HG03565 (cell line): ENCODE results near the gene ACAP1.
"Not testable (repeated sequence)": the region's sequence is repeated elsewhere in the genome, so short reads cannot be mapped to it uniquely, and the experiment has no call there.

Experiments
- ATAC-seq: cut with Tn5 transposase; IDR thresholded peaks from one replicate; pipeline ENCODE4 v1.9.1; 2021; ENCODE audit warnings: mild to moderate bottlenecking, moderate library complexity; ENCODE audit not compliant: unreplicated experiment

The ACAP1 gene

DNA sequence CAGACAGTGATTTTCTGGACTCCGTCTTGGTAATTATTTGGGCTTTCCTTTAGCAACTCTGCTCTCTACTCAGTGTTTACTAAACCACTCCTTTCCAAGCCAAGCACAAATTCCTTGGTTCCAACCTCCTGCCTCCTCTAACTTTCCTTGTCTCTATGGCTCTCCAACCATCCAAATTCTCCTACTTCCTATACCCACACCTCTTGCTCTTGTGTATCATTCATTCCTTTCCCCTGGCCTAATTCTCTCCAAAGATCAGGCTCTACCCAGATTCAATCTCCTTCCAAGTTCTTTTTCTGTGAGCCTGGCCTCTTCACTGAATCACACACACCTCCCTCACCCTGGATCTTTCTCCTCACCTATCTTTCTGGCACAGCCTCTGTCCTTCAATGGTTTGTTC, 8.3 kb upstream of the ACAP1 start:
- ATAC-seq, result no peak

DNA sequence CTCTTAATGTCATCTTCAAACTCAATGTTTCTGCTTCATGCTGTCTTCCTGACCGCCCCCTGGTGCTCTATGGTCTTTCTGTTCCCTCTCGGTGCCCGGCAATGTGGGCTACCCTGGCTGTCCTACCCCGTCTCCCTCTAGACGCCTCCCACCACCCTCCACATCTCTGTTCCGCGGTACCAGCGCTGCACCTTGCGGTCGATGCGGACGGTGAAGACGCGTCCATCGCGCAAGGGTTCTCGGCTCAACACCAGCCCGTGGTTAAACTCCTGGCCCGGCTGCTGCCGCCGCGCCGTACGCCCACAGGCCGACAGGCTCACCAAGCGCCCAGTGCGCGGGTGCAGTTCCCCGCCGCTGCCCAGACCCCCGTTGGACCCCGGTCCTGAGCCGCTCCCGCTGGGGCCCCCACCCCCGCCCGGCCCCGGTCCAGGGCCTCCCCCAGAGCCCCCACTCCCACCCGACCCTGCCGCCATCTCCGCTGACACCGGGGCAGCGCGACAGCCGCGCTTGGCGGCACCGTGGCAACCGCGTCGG, 7.4 kb upstream of the ACAP1 start, which contains the start of gene NEURL4:
Gene NEURL4, minus strand, starts transcription at position 496 of the 534 bp plus-strand sequence. Its CDS starts 23 bp downstream, at position 473.
- peak; percentile 1 for ATAC-seq

DNA sequence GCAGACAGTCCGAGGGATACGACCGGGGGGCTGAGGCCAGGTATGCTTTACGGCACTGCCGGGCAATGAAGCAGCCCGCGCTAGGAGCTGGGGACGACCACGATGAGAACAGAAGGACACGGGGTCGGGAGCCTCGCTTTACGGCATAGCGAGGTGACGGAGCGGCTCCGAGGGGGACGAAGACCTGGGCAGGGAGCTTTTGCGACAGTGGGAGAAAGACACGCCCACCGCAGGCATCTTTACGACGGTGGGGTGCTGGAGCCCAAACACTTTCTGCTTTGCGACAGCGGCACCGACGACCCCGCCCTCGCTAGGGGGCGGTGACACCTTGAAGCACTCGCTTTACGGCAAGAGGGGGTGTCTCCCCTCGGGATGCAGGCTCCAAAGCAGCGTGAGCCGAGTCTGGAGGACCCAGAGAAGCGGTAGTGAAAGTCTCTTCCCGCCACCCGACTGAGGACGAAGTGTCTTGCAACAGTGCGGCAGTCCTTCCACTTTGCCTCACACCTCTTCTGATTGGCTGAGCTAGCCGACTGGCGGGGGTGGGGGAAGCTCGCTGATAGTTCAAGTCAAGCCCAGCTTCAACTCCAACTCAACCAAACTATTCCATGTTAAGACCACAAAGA, 6.8 kb upstream of the ACAP1 start:
- ATAC-seq, result peak; percentile 67

DNA sequence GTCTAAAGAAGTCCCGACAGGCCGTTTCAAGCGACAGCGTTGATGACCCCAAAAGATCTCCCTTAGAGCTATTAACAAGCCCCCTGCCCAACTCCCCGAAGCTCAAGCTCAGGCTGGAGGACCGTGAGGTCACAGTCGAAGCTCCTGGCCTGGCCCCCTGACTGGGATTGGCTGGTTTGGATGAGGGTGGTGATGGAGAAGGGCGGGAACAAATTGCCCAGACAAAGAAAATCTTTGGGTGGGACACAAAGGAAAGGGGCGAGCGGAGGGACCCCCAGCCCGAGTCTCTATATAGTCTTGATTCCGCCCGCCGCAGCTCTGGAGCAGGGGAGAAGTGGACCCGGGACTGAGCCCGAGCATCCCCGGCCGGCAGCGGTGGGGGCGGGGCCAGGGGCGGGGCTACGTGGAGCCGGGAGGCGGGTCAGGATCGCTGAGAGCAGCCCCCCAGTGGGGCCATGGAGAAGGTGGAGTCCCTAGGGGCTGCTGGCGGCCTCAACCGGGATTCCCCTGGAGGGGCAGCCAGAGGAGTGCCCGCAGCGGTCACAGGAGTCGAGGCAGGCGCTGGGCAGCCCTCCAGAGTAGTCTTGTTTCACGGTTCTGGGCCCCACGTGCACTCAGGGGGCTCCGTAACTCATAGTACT, 6.2 kb upstream of the ACAP1 start:
- ATAC-seq, result peak; percentile 3

DNA sequence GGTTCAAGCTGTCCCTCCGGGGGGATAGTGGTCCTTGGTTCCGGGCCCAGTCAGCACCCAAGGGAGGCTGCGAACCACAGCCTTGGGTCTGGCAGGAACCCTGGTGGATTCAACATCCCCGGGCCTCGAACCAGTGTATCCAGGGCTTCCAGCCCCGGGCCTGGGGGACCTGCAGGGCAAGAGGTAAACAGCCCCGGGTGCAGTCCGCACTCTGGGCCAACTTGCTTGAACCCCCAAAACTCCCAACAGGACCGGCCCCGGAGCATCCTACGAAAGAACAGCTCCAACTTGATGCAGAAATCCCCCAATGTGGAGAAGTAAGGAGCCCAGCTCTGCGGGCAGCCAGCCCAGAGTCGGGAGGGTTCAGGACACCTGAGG, 5.7 kb upstream of the ACAP1 start:
- no peak for ATAC-seq

DNA sequence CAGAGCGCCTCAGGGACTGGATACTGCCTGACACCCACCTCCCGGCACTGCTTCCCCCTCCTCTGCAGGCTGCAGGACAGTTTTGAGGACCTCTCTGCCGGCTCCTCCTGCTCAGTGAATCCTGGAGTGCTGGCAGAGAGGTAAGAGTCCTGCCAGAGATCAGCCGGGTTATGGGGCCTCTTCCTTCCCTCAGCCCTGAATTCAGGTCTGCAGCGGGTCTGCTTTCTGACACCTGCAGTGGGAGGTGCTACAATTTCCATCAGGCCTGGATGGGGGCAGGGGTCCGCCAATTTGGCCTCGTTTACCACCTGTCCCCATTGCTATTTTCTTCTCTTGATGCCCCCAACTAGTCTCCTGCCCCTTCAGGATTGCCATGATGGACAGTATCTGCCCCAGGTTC, 4.2 kb upstream of the ACAP1 start:
- ATAC-seq, result no peak

DNA sequence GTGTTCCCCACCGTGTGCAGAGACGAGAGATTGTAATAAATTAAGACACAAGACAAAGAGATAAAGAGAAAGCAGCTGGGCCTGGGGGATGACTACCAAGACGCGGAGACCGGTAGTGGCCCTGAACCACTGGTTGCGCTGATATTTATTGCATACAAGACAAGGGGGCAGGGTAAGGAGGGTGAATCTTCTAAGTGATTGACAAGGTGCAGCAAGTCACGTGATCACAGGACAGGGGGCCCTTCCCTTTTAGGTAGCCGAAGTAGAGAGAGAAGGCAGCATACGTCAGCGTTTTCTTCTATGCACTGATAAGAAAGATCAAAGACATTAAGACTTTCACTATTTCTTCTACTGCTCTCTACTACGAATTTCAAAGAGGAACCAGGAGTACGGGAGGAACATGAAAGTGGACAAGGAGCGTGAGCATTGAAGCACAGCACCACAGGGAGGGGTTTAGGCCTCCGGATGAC, 3.7 kb upstream of the ACAP1 start:
- ATAC-seq, result not testable (repeated sequence)

DNA sequence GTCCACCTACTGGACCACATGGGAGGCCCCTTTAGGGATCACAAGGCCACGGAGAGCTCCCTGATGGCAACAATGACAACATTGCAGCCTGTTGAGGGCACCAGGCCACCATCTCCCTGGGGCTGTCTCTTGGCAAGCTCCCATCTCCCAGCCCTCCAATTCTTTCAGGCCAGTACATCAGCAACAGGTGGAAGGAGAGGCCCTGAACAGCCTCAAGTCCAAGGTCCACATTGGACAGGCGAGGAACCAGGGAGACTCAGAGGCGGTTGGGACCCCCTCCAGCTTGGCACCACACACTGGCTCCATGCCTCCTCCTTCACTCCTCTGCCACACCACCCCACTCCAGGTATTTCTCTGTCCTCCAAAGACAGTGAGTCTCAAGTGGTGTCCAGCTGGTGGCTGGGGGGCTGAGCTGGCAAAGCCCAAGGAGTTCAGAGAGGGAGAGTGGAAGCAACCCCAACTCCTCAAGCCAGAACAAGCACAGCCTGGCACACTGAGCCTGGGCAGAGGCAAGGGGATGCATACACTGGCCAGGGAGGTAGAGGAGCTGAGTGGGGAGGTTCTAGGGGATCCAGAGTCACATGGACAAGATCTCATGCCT, 1.3 kb upstream of the ACAP1 start:
- no peak for ATAC-seq

DNA sequence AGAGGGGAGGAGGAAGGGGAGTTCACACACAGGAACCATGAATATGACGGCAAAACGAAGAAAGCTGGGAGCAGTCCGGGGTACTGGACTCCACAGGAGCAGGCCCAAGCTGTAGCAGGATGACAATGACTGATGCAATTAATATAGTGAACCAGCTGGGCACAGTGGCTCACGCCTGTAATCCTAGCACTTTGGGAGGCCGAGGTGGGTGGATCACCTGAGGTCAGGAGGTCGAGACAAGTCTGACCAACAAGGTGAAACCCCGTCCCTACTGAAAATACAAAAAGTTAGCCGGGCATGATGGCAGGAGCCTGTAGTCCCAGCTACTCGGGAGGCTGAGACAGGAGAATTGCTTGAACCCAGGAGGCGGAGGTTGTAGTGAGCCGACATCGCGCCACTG, 564 bp upstream of the ACAP1 start:
- ATAC-seq, result not testable (repeated sequence)

DNA sequence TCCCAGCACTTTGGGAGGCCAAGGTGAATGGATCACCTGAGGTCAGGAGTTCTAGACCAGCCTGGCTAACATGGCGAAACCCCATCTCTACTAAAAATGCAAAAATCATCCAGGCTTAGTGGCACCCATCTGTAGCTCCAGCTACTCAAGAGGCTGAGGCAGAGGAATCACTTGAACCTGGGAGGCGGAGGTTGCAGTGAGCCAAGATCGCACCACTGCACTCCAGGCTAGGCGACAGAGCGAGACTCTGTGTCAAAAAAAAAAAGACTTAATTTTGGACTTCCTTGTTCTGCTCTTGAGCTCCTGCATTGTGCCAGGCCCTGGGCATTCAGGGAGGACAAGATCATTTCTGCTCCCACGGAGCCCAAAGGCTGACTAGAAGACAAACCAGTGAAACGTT, 1.3 kb downstream of the ACAP1 start:
- ATAC-seq, result not testable (repeated sequence)

DNA sequence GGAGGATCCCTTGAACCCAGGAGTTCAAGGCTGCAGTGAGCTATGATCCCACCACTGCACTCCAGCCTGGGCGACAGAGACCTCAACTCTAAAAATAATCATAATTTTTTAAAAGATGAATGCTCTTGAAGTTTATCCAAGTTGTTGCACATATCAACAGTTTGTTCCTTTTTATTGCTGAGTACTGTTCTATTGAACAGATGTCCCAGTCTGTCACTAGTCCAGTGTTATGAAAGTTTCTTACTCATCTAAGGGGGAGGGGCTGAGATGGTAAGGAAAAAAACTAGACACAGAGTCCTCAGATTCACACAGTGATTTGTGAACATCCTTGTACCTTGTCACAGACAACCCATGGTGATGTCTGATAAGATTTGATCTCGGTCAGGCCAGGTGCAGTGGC, 3.9 kb downstream of the ACAP1 start:
- no peak for ATAC-seq

DNA sequence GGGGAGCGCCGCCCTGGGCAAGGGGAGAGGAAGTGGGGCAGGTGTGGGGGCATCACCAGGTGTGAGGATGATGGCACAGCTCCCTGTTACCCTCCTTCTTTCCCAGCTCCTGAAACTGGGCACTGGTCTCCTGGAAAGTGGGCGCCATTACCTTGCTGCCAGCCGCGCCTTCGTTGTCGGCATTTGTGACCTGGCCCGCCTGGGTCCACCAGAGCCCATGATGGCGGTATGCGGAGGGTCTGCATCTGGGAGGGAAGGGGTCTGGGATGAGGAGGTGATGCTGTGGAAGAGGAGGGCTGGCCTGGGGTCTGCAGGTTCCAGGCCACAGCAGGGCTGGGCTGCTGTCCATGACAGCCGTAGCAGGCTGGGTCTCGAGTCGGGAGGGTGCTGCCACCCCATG, 5.5 kb downstream of the ACAP1 start:
- ATAC-seq, result no peak

DNA sequence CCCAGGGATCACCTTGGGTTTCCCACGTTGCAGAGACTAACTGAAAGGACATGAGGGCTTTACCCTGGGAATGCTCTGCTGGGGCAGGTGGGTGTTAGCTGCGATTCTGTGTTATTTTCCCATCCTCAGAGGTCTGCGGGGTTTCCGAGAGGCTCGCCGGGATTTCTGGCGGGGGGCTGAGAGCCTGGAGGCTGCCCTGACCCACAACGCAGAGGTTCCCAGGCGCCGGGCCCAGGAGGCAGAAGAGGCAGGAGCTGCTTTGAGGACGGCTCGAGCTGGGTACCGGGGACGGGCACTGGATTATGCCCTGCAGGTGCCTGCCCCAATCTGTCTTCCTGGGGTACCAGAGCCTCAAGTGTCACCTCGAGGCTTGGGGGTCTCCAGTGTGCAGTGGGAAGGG, 6.9 kb downstream of the ACAP1 start:
- ATAC-seq, result no peak

DNA sequence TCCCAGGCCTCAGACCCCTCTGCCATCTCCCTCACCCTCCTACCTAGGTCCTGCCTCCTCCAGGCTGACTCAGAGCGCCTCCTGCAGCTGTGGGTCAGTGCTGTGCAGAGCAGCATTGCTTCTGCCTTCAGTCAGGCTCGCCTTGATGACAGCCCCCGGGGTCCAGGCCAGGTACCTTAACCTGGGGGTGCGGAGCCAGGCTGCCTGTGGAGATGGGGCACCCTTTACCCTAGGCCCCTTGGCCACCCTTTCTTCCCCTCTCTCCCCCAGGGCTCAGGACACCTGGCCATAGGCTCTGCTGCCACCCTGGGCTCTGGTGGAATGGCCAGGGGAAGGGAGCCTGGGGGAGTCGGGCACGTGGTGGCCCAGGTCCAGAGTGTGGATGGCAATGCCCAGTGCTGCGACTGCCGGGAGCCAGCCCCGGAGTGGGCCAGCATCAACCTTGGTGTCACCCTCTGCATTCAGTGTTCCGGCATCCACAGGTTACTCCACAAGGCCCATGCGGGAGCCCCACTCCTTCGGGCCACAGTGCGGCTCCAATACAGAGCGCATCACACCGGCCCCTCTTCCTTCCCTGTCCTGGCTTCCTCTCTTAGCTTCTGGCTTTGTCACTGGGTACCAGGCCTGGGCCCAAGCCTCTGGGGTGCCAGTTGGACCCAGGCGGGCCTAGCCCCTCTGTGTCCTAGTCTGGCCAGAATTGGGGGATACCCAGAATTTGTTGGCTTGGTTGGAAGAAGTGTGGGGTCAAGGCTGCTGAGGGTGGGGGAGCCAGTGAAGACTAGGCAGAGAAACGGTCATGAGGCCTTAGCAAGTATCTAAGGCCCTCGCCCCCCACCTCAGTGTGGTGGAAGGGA, 10.7 kb downstream of the ACAP1 start:
- no peak for ATAC-seq

DNA sequence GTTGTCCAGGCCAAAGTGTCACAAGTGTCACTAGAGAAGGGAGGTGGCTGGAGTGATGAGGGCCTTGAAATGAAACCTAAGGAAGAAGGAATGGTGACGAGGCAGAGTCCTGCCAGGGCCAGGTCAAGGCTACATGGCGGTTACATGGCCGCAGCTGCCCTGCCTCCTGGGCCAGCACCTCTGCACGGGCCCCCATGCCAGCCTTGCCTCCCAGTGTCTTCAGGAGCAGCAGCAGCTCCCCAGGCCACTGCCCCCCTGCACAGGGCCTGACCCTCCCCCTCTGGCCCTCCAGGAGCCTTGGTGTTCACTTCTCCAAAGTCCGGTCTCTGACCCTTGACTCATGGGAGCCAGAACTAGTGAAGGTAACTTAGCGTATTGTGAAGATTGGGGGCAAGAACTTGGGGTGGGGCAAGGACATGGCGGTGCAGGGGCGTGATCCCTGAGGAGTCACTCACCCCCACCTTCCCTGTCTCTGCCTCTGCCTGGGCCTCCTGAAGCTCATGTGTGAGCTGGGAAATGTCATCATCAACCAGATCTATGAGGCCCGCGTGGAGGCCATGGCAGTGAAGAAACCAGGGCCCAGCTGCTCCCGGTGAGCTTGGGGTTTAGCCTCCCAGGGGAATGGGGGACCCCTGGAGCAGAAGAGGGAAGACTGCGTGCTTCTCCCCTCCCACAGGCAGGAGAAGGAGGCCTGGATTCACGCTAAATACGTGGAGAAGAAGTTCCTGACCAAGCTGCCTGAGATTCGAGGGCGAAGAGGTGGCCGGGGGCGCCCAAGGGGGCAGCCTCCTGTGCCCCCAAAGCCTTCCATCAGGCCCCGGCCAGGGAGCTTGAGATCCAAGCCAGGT, 11.5 kb downstream of the ACAP1 start:
- ATAC-seq, result no peak

DNA sequence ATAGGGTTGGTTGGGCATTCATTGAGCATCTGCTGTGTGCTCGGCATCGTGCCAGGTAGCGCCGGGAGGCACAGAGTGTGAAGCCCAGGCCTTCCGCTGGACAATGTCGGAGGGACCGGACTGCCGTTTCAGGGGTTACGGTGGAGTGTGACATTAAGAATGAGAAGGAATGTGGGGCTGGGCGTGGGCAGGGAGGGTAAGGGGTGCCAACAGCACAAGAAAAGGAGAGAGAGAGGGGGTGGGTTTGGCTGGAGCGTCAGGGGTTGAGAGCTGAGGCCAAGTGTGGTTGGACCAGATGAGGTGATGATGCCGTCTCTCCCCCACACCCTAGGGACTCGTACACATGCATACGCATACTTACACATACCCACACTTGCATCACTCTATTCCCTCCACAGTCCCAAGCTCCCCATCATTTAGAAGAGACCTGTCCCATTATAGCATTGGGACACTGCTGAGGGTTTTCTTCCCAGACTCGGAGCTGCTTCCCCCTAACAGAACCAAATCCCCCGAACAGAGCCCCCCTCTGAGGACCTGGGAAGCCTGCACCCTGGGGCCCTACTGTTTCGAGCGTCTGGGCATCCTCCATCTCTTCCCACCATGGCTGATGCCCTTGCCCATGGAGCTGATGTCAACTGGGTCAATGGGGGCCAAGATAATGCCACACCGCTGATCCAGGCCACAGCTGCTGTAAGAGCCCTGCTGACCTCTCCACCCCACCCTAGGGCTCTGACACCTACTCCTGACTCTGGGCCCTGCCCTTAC, 12.3 kb downstream of the ACAP1 start:
- ATAC-seq, result no peak

DNA sequence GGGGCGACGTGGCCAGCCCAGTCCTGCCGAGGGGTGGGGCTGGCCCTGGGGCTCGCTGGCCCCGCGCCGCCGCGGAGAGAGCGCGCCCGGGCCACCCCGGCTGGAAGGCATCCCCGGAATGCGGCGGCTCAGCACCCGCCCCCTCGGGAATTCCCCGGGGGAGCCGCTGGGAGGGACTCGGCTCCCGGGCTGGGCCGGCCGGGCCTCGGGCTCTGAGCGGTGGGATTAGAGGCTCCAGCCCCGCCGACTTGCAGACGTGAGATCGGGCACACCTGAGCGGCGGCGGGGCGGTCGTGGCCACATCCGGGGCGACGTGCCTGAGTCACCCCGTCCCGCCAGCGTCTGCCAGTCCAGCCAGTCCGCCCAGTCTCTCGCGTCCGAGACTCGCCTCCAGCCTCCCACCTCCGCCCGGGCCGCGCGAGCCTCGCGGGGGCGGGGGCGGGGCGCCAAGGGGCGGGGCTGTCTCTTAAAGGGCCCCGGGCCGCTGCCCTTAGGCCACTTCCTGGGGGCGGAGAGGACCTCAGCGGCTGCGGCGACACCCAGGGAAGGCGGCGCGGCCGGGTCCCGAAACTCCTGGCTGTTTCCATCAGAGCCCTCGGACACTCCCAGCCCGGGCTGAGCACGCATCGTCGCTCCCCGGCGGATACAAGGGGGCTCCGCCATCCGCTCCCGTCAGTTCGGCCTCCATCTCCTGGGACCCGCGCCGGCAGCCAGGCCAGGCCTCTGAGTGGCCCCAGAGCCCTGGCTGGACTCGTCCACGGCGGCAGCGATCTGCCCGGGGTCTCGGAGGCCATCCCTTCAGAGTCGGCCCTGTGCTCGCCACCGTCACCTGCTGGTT, 15.6 kb downstream of the ACAP1 start, which contains the start of gene KCTD11:
Gene KCTD11, plus strand, starts transcription at position 498 of the 838 bp plus-strand sequence.
- ATAC-seq, result peak; percentile 51

DNA sequence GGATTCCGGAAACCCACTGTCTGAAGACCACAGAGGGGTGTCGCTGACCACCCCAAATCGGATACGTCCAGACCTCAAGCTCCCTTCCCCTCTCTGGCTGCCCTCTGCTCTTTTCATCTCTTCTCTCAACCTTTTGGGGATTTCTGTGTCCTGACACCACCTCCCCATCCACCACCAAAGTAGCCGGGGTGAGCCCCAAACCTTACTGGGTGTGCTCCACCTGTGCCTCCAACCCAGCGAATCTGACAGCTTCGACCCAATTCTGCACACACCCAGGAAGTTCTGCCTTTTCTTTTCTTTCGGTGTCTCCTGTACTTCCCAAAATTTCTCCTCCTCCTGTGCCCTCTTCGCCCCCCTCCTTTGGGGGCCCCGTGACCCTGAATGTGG, 16.2 kb downstream of the ACAP1 start:
- ATAC-seq, result no peak
